ENCODE data around the gene WDR83. TPM values are rescaled to one million over a fixed set of nuclear protein-coding genes. Genes with fewer than 3 reads are reported as not detected.

Gene WDR83
- total RNA-seq, 2 experiments from 2014 or later, result 17.5 to 23.2 TPM

DNA sequence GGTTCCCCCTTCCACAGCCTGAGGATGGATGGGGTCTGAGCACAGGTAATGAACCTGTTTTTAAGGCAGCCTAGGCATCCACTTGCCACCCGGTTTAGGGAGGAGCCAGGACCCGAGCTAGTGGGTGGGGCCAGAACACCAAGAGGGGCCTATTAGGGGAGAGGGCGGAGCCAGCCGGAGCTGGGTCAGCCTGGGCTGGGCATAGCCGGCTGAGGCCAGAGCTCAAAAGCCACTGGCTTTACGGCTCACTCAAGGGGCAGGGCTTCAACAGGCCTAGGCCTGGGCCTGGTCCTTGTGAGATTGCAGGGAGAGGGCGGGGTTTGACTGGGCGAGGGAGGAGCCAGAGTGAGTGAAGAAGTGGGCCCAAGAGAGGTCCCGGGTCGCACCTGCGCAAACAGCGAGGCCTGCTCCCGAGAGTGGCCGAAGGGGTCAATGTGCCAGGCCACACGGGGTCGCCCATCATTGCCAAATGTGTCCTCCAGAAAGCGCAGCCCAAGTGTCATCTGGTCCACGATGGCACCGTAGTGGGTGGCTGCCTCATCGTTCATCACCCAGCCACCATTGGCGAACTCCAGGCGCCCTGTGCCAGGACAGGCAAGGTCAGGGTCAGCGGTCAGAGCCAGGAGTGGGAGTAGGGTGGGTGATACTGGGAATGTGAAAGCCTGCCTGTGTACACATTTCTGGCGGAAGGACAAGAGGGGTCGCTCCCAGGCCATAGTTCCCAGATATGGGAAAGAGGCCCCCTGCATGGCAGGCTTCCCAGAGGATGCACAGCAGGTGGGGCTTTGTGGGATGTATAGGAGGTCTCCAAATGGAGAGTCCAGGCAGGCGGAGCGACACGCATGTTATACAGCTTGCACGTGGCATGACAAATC lies 2.0 kb upstream of the WDR83 start:
- TF ChIP-seq, protein P1, sequence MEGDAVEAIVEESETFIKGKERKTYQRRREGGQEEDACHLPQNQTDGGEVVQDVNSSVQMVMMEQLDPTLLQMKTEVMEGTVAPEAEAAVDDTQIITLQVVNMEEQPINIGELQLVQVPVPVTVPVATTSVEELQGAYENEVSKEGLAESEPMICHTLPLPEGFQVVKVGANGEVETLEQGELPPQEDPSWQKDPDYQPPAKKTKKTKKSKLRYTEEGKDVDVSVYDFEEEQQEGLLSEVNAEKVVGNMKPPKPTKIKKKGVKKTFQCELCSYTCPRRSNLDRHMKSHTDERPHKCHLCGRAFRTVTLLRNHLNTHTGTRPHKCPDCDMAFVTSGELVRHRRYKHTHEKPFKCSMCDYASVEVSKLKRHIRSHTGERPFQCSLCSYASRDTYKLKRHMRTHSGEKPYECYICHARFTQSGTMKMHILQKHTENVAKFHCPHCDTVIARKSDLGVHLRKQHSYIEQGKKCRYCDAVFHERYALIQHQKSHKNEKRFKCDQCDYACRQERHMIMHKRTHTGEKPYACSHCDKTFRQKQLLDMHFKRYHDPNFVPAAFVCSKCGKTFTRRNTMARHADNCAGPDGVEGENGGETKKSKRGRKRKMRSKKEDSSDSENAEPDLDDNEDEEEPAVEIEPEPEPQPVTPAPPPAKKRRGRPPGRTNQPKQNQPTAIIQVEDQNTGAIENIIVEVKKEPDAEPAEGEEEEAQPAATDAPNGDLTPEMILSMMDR (IDR thresholded peaks at IDR 0.05), result no peak
- Mint-ChIP-seq H3K9me3 (no peaks in the 10 kb centered on the region), H3K36me3 (ENCODE audit: low read depth) (peaks cover 62% of the 10 kb centered on the region), H3K4me1 (ENCODE audit: low read depth) (peaks cover 30% of the 10 kb centered on the region), H3K27me3 (no peaks in the 10 kb centered on the region), H3K27ac (peak overlapping the region; percentile 95), H3K4me3 (peak overlapping the region; percentile 99)
- DNase-seq, result peak; percentile 45
- no peak for ATAC-seq
- ChIA-PET CTCF (interaction anchor here (3.1 kb wide), 1 partner anchor 25 kb away, joined by 11 read pairs; no protein-coding TSS in a partner anchor), POLR2A (interaction anchor here (1.0 kb wide), 1 partner anchor 170 kb away, joined by 3 read pairs; no protein-coding TSS in a partner anchor)
- intact Hi-C loops (cut with micrococcal nuclease), result loop anchor here (5.0 to 10.0 kb wide), 2 partner anchors 50 to 102 kb away; partner anchors contain the start of genes ZNF490 and ZNF791

DNA sequence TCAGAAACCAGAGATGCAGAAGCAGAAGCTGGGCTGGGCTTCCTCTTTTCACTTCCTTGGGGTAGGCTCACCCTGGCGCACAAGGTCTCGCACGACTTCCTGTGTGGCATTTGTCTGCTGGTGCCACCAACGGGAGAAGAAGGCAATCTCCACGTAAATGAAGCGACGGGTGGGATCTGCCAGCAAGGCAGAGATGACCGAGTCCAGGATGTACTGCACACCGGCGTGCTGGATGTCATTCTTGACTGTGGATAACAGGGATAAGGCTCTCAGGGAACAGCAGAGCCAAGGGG lies 1.4 kb upstream of the WDR83 start:
- Mint-ChIP-seq H3K27me3 (no peaks in the 10 kb centered on the region), H3K9me3 (no peaks in the 10 kb centered on the region), H3K4me3 (peak overlapping the region; percentile 99), H3K27ac (peak overlapping the region; percentile 95), H3K4me1 (ENCODE audit: low read depth) (peaks cover 30% of the 10 kb centered on the region), H3K36me3 (ENCODE audit: low read depth) (peaks cover 57% of the 10 kb centered on the region)
- TF ChIP-seq, protein P1 (IDR thresholded peaks at IDR 0.05), result no peak
- ChIA-PET POLR2A (interaction anchor here (1.0 to 1.7 kb wide), 3 partner anchors 16 to 170 kb away, joined by 3 to 6 read pairs (median 5); no protein-coding TSS in a partner anchor), CTCF (interaction anchor here (1.5 to 3.4 kb wide), 3 partner anchors 16 to 101 kb away, joined by 3 to 12 read pairs (median 11); no protein-coding TSS in a partner anchor)
- peak; percentile 84 for DNase-seq
- peak; percentile 43 for ATAC-seq
- intact Hi-C loops (cut with micrococcal nuclease), result loop anchor here (5.0 to 10.0 kb wide), 2 partner anchors 50 to 103 kb away; partner anchors contain the start of genes ZNF490 and ZNF791

DNA sequence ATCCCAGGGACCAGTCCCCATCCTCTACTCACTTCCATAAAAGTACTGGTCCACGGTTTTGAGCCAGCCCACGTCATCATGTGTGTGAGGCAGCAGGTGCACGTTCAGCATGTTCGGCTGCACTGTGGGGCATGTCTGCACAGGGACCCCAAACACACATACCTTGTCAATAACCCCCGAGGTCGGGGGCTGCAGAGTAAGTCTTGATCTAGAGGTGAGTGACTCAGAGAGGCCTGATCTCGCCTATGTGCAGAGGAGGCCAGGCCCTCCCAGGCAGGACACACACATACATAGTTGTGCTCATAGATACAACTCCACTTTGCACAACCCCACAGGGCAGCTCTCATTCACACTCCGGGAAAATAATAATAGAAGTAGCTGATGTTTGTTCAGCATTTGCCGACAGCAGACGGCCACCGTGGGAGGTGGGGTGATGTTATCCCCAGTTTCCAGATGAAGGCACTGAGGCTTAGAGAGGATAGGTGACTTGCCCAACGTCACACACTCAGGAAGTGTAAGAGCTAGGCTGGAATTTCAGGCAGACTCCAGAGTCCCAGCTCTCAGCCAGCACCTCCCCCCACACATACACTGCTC lies 839 bp upstream of the WDR83 start:
- CTCF ChIA-PET, result interaction anchor here (0.8 to 3.4 kb wide), 5 partner anchors 10 to 181 kb away, joined by 3 to 12 read pairs (median 7); no protein-coding TSS in a partner anchor
- TF ChIP-seq, protein P1 (IDR thresholded peaks at IDR 0.05), result no peak
- Mint-ChIP-seq H3K36me3 (ENCODE audit: low read depth) (peaks cover 58% of the 10 kb centered on the region), H3K4me1 (ENCODE audit: low read depth) (peaks cover 35% of the 10 kb centered on the region), H3K27ac (peak overlapping the region; percentile 95), H3K27me3 (no peaks in the 10 kb centered on the region), H3K9me3 (no peaks in the 10 kb centered on the region), H3K4me3 (peak overlapping the region; percentile 99)
- DNase-seq, result peak; percentile 60
- POLR2A ChIA-PET, result interaction anchor here (0.5 to 1.9 kb wide), 9 partner anchors 9 to 57 kb away, joined by 3 to 6 read pairs (median 4); partner anchors contain the start of genes FBXW9, ZNF490 and ZNF791
- intact Hi-C loops (cut with micrococcal nuclease), result loop anchor here (5.0 to 10.0 kb wide), 2 partner anchors 51 to 103 kb away; partner anchors contain the start of genes ZNF490 and ZNF791
- ATAC-seq, result peak; percentile 32

DNA sequence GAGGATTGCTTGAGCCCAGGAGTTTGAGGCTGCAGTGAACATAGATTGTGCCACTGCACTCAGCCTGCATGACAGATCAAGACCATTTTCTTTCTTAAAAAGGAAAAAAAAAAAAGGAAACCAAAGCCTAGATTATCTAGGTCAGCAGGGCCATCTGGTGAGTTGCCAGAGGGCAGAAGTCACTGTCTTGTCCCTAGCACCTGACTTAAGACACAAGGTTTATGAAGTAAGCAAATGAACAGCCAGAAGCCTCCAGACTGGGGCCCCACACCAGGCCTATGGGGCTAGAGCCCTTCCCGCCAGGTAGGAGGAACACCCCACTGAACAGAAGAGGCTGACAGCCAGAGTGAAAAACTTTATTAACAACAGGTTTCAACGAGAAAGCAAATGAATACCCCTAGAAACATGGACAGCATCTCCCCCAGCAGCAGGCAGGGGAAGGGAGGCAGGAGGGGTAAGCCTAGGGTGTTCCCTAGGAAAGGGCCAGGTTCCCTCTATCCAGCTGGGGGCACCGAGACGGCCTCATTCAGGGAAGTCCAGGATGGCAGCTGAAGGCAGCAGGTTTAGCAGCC lies 1.2 kb downstream of the WDR83 start:
- ATAC-seq (no peak), DNase-seq (no peak)
- POLR2A ChIA-PET, result interaction anchor here (1.1 to 4.3 kb wide), 5 partner anchors 10 to 141 kb away, joined by 3 to 29 read pairs (median 4); no protein-coding TSS in a partner anchor
- TF ChIP-seq, protein P1 (IDR thresholded peaks at IDR 0.05), result no peak
- peak overlapping the region; percentile 100 for H3K27ac Mint-ChIP-seq
- H3K27me3 Mint-ChIP-seq, result no peaks in the 10 kb centered on the region
- H3K4me1 Mint-ChIP-seq (ENCODE audit: low read depth), result peaks cover 41% of the 10 kb centered on the region
- H3K9me3 Mint-ChIP-seq, result no peaks in the 10 kb centered on the region
- intact Hi-C loops (cut with micrococcal nuclease), result loop anchor here (5.0 to 10.0 kb wide), 2 partner anchors 53 to 106 kb away; partner anchors contain the start of genes ZNF490 and ZNF791
- H3K36me3 Mint-ChIP-seq (ENCODE audit: low read depth), result peaks cover 55% of the 10 kb centered on the region
- CTCF ChIA-PET, result interaction anchor here (3.4 kb wide), 1 partner anchor 104 kb away, joined by 12 read pairs; no protein-coding TSS in a partner anchor
- H3K4me3 Mint-ChIP-seq, result peak overlapping the region; percentile 99
